ENCODE data around the gene SLC9A3.

Gene SLC9A3

DNA sequence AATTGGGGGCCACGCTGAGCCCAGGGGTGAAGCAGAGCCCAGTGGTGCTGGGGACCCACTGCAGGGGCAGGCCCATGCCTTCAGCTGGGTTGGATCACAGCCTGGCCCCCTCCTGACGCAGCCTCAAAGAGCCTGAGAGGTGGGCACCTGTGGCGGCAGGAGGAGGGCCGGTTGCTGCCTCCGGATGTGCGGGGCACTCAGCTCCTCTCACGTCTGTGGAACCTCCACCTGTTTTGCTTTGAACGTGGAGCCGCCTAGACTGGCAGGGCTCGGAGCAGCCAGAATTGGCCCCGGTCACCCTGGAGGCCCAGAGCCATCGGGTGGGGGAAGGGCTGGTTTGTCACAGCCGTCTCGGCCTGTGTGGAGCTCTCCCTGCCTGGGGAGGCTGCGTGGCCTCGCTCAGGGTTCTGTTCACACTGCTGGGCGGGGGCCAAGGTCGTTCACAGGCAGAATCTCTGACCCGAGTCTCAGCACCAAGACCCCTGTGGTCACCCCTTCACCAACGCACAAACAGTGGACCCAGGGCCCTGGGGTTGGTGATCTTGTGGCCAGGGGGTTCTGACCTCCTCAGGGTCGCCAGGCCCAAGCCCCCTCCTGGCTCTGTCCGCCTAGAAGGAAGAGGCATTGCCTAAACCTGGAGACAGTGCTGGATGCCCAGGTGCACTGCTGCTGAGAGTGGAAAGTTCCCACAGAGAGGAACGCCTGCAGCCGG is 9.2 kb upstream of the SLC9A3 start:
- ATAC-seq (replicated peaks; ENCODE audit: extremely low read depth, poor library complexity, severe bottlenecking), result no peak

DNA sequence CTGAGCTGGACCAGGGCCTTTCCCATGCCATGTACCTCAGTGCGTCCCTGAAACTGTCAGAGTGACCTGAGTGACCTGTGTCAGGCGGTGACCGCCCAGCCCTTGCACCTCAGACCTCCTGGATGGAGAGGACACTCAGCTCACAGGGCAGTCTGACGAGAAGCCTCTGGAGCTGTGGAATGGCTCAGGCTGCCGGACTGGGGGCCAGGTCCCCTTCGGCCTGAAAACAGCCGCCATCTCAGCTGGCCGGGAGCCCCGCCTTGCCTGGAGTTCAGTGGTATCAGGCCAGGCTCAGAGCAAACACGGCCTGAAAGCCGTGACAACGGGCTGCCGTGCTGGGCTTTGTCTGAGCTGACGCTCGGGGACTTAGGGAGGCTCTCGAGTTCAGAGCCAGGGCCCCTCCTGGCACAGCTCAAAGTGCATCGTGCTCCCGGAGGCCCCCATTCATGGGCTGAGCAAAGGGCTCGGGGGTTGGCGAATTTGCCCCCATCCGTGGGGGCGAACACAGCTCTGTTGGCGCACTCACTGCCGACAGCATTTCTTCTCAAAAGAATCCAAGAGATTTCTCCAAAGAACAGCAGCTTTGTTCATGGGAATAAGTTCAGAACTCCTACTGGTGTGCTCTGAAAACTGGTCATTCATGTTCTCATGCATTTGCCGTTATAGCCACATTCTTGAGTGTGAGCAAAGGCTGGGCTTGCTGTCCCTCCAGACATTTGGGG is 8.4 kb upstream of the SLC9A3 start:
- peaks cover 12% of the 10 kb centered on the region for H3K4me1 Mint-ChIP-seq
- no peaks in the 10 kb centered on the region for H3K9me3 Mint-ChIP-seq
- no peak overlapping the region for H3K27ac Mint-ChIP-seq (ENCODE audit: low read depth)
- H3K36me3 Mint-ChIP-seq (ENCODE audit: insufficient read depth), result peaks cover under 1% of the 10 kb centered on the region
- H3K4me3 Mint-ChIP-seq, result no peak overlapping the region
- DNase-seq (ENCODE audit: low spot score in 2 of 2) (no peak), ATAC-seq (replicated peaks; ENCODE audit: extremely low read depth, poor library complexity, severe bottlenecking) (no peak)
- peaks cover 31% of the 10 kb centered on the region for H3K27me3 Mint-ChIP-seq

More for the DNA sequence above, 9.2 kb upstream of the SLC9A3 start:
- no peak overlapping the region for H3K27ac Mint-ChIP-seq (ENCODE audit: low read depth)
- H3K4me3 Mint-ChIP-seq, result no peak overlapping the region
- H3K27me3 Mint-ChIP-seq, result peaks cover 31% of the 10 kb centered on the region
- peaks cover 1% of the 10 kb centered on the region for H3K36me3 Mint-ChIP-seq (ENCODE audit: insufficient read depth)
- peaks cover 12% of the 10 kb centered on the region for H3K4me1 Mint-ChIP-seq
- no peaks in the 10 kb centered on the region for H3K9me3 Mint-ChIP-seq
- no peak for DNase-seq (ENCODE audit: low spot score in 2 of 2)

DNA sequence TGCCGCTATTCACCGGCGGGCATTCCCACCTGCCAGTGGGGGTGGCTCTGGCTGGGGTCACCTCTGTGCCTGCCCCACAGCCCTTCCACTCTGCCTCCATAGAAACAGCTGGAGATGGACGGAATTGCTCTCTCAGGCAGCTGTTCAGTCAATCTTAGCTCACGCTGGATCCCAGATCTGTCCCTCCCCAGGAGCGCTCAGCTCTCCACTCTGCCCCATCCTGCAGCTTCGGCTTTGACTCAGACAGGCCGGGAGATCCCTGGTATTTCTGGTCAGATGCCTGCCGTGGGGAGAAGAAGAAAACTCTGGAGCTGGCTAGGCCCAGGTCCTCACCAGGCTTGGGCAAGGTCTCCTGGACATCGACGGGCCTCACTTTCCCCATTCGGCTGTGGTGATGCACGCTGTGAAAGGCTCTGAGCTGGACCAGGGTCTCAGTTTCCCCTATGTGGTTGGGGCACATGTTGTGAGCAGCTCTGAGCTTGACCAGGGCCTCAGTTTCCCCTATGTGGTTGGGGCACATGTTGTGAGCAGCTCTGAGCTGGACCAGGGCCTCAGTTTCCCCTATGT is 7.6 kb upstream of the SLC9A3 start:
- Mint-ChIP-seq H3K36me3 (ENCODE audit: insufficient read depth) (no peaks in the 10 kb centered on the region), H3K27me3 (peaks cover 38% of the 10 kb centered on the region), H3K9me3 (no peaks in the 10 kb centered on the region), H3K4me3 (no peak overlapping the region), H3K27ac (ENCODE audit: low read depth) (no peak overlapping the region), H3K4me1 (peaks cover 18% of the 10 kb centered on the region)
- DNase-seq (ENCODE audit: low spot score in 2 of 2) (no peak), ATAC-seq (replicated peaks; ENCODE audit: extremely low read depth, poor library complexity, severe bottlenecking) (no peak)

DNA sequence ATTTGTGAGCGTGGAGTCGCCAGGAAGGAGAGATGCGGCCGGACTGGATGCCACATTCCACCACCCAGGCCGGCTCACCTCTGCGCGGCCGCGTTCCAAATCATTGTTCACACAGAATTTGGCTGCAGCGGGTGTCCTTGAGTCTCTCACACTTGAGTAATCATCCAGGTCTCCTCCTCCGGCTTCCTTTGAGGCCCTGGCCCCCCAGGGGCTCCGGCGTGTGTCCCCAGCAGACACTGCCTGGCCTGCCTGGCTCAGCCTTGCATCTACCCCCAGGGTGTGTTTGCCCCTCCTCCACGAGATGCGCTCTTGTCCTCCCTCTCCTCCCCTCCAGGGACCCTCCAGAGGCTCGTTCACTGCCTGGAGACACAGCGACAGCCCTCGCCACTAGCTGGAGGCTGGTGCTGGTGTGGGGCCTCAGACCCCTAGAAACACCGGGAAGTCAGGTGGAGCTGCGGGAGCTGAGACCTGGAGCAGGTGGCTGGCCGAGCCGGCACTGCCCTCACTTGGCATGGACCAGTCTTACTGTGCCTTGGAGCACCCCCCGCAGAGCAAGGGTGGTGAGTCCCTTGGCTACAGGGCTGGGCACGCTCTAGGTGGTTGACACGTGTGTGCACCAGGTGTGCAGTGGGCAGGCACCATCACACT is 7.0 kb upstream of the SLC9A3 start:
- Mint-ChIP-seq H3K4me1 (peaks cover 18% of the 10 kb centered on the region), H3K4me3 (no peak overlapping the region)
- no peak for ATAC-seq (replicated peaks; ENCODE audit: extremely low read depth, poor library complexity, severe bottlenecking)

DNA sequence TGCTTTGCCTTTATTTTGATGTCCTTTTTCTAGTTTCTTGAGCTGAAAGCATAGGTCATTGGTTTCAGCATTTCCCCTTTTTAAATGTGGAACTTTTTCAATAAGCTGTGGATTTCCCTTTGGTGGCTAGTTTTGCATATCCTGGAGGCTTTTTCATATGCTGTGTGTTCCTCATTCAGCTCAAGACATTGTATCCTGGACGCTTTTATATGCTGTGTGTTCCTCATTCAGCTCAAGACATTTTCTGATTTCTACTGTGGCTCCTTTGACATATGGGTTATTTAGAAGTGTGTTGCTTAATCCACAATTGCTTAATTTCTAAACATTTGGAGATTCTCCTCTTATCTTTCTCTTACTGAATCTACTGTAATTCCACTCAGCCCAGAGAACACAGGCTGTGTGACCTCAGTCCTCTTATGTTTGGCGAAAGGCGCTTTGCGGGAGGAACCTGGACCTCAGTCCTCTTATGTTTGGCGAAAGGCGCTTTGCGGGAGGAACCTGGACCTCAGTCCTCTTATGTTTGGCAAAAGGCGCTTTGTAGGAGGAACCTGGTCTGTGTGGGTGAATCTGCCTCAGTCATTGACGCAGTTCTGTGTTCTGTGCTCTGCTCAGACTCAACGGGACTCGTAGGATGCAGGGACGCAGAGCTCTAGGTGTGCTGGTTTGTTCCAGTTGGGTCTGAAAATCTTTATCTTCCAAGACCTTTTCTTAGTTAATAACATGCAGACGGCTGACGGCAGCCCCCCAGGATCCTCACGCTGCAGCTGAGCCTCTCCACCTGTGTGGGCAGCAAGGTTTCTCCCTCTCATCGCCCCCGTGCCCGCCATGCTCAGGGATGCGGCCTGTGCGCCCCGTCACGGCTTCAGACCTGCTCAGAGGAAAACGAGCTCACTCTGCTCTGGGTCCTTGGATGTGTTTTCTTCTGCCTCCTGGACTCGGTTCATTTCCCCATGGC is 6.0 kb upstream of the SLC9A3 start:
- ATAC-seq (replicated peaks; ENCODE audit: extremely low read depth, poor library complexity, severe bottlenecking) (no peak), DNase-seq (ENCODE audit: low spot score in 2 of 2) (no peak)
- Mint-ChIP-seq H3K9me3 (no peaks in the 10 kb centered on the region), H3K27ac (ENCODE audit: low read depth) (no peak overlapping the region), H3K27me3 (peaks cover 54% of the 10 kb centered on the region), H3K36me3 (ENCODE audit: insufficient read depth) (no peaks in the 10 kb centered on the region), H3K4me1 (peaks cover 18% of the 10 kb centered on the region), H3K4me3 (peak overlapping the region; percentile 3)

More for the DNA sequence above, 7.0 kb upstream of the SLC9A3 start:
- Mint-ChIP-seq H3K9me3 (no peaks in the 10 kb centered on the region), H3K27me3 (peaks cover 44% of the 10 kb centered on the region), H3K36me3 (ENCODE audit: insufficient read depth) (no peaks in the 10 kb centered on the region), H3K27ac (ENCODE audit: low read depth) (no peak overlapping the region)
- no peak for DNase-seq (ENCODE audit: low spot score in 2 of 2)

DNA sequence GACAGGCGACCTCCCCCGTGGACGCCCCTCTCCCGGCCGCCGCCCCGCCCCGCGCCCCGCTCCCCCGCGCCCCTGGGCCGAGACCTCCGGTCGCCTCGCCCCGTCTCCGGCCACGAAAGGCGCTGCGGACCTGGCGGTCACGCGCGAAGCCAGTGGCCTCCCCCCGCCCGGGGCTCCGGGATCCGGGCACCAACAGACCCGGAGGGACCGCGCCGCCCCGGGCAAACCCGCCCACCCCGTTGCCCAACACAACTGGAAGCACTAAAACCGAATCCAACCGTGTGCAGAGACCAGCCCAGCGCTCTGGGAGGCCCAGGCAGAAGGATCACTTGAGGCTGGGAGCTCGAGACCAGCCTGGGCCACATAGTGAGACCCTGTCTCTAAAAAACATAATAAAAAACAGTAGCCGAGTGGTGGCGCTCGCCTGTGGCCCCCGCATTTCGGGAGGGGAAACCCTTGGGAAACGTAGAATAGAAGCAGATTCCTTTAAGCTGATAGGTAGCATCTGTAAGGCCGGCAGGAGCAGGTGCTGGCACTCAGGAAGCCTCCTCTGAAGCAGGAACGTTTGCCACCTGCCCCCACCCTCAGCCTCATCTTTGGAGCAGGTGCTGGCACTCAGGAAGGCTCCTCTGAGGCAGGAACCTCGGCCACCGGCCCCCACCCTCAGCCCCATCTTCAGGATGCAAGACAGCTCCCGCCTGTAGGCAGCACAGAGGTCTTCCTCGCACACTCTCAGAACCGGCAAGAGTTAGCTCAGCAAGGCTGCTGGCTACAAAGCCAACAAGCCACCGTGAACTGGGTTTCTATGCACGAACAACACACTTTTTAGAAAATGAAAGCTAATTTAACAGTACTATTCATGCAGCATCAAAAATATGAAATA is 4.6 kb upstream of the SLC9A3 start:
- Mint-ChIP-seq H3K4me1 (peaks cover 18% of the 10 kb centered on the region), H3K36me3 (ENCODE audit: insufficient read depth) (no peaks in the 10 kb centered on the region), H3K9me3 (no peaks in the 10 kb centered on the region), H3K27ac (ENCODE audit: low read depth) (no peak overlapping the region), H3K4me3 (peak overlapping the region; percentile 18), H3K27me3 (peaks cover 61% of the 10 kb centered on the region)
- no peak for DNase-seq (ENCODE audit: low spot score in 2 of 2)
- no peak for ATAC-seq (replicated peaks; ENCODE audit: extremely low read depth, poor library complexity, severe bottlenecking)

DNA sequence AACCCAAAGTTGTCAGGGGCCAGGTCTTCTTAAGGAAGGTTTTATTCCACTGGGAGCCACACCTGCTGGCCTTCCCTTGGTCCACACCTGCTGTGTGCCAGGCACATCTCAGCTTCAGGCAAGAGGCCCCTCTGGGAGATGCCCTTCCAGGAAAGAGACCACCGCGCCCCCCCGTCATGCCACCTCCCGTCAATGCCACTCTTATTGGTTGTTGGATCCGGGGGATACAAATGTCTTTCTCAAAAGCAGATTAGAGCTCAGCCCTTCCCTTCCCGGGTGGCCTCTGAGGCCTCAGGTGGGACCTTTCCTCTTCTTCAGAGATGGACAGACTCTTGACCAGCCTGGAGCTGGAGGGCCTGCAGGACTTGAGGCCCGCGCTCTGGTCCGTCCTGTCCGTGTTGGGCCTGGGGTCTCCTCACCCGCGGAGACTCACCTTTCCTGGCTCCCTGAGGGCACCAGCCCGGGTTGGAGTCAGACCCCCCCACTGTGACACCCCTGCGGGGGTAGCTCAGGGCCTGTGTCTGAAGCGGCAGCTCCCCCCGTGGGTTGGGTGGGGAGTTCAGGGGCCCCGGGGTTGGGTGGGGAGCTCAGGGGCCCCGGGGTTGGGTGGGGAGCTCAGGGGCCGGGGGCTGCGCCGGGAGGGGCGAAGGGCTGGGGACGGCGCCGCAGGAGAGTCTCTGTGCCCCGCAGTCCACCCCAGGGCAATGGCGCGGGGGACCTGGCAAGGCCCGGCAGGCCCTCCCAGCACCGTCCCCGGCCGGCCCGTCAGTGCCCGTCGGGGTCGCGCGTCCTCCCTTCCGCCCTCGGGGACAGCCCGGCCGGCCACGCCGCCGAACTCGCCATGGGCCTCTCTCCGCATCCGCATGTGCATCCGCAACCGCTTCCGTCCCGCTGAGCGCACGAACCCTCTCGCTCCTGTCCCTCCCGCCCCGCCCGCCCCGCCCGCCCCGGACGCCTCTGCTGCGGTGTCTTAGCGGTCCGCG is 3.7 kb upstream of the SLC9A3 start:
- Mint-ChIP-seq H3K27me3 (peaks cover 69% of the 10 kb centered on the region), H3K27ac (ENCODE audit: low read depth) (no peak overlapping the region), H3K9me3 (no peaks in the 10 kb centered on the region), H3K36me3 (ENCODE audit: insufficient read depth) (peaks cover 2% of the 10 kb centered on the region), H3K4me3 (peak overlapping the region; percentile 20), H3K4me1 (peaks cover 23% of the 10 kb centered on the region)
- ATAC-seq (replicated peaks; ENCODE audit: extremely low read depth, poor library complexity, severe bottlenecking) (no peak), DNase-seq (ENCODE audit: low spot score in 2 of 2) (no peak)

DNA sequence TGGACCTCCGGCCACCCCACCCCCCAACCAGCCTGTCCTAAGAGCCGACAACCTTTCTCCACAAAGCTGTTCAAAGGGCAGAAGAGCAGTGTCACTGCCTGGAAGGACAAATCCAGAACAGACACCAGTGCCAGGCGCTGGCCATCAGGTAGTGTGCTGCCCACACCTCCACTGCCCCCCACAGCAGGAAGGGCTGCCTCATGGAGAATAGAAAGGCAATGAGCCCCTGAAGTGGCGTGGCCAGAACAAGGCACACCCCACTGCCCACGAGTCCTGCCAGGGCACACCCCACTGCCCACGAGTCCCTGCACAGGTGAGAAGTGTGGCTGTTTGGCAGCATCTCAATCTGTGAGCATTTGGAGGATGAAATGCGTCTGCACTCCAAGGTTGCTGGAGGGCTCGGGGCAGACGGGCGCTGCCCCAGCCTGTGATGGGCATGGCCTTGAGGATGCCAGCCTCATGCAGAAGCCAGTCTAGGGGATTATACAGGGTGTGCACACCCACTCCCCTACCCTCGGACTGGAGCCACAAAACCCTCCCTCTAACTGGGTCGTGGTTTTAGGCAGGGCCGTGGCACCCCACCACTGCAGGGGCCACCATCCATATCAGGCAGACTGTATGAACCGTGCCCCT is 2.3 kb upstream of the SLC9A3 start:
- Mint-ChIP-seq H3K27ac (ENCODE audit: low read depth) (no peak overlapping the region), H3K4me1 (peaks cover 23% of the 10 kb centered on the region), H3K4me3 (no peak overlapping the region), H3K36me3 (ENCODE audit: insufficient read depth) (peaks cover 2% of the 10 kb centered on the region), H3K9me3 (no peaks in the 10 kb centered on the region), H3K27me3 (peaks cover 73% of the 10 kb centered on the region)
- no peak for ATAC-seq (replicated peaks; ENCODE audit: extremely low read depth, poor library complexity, severe bottlenecking)
- no peak for DNase-seq (ENCODE audit: low spot score in 2 of 2)

DNA sequence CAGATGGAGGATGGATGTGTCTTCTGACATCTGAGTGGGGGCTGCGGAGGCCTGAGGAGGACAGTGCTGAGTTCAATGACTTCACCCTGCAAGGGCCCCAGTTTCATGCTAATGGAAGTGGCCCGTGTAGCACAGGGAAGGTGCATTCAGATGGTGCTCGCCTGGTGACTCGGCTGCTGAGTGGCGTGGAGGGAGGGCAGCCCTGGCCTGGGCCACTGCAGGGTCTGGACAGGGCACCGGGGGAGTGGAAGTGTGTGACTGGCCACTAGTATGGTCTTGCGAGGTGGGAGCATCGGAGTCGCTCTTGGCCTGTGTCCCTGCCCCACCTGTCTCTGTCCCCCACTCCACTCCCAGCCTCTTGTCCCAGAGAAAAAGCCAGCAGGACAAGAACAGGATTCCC is 1.7 kb upstream of the SLC9A3 start:
- Mint-ChIP-seq H3K27me3 (peaks cover 72% of the 10 kb centered on the region), H3K36me3 (ENCODE audit: insufficient read depth) (peaks cover 2% of the 10 kb centered on the region), H3K4me3 (no peak overlapping the region), H3K27ac (ENCODE audit: low read depth) (no peak overlapping the region), H3K9me3 (no peaks in the 10 kb centered on the region), H3K4me1 (peaks cover 23% of the 10 kb centered on the region)
- DNase-seq (ENCODE audit: low spot score in 2 of 2) (no peak), ATAC-seq (replicated peaks; ENCODE audit: extremely low read depth, poor library complexity, severe bottlenecking) (no peak)

DNA sequence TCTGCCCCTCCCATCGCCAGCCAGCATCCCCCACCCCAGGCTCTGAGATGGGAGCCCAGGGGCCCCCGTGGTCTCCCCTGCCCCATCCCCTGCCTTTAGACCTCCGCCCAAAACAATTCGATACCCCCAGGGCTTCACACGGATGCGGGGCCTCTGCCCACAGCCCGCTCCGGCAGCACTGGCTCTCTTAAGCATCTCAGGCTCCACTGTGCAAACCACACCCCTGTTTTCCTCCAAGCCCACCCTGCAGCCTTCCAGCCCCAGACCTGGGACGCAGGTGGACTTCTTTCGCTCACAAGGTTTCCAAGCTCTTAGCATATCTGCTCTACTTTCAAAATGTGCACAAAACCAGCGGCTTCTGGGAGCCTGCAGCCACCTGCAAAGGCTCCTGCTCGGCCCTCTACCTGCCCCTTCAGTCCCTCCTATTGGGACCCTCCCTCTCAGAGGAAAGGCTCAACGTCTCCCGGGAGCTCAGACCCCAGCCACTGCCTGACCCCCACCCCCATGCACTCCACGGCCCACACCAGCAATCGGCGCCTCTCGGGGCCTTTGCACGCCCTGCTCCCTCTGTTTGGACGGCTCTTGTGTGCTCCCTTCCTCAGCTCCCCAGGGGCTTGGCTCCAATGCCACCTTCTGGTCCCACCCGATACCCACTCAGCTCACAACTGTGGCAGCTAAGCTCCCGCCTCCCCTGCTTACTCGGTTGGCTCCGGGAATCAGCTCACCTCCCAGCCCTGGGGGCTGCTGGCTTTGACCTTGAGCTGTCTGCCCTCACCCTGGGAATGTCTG is 918 bp upstream of the SLC9A3 start:
- Mint-ChIP-seq H3K4me3 (no peak overlapping the region), H3K27me3 (peaks cover 65% of the 10 kb centered on the region), H3K36me3 (ENCODE audit: insufficient read depth) (peaks cover 2% of the 10 kb centered on the region), H3K9me3 (no peaks in the 10 kb centered on the region), H3K27ac (ENCODE audit: low read depth) (no peak overlapping the region), H3K4me1 (peaks cover 23% of the 10 kb centered on the region)
- DNase-seq (ENCODE audit: low spot score in 2 of 2), result no peak
- ATAC-seq (replicated peaks; ENCODE audit: extremely low read depth, poor library complexity, severe bottlenecking), result no peak

Measured in central memory CD8-positive, alpha-beta T cell (primary cell).